Osteocyte (in vitro differentiated cells): ENCODE measurements around the gene PLEKHO1. TPM values are rescaled to one million over a fixed set of nuclear protein-coding genes. Genes with fewer than 3 reads are reported as not detected.
"Not testable (repeated sequence)": the region's sequence is repeated elsewhere in the genome, so short reads cannot be mapped to it uniquely, and the experiment has no call there.

Experiments
- DNase-seq: peaks from one replicate; pipeline ENCODE4 v3.0.0; 2021; ENCODE audit warnings: mixed read lengths; ENCODE audit not compliant: unreplicated experiment; ENCODE audit errors: extremely low spot score
- H3K27ac Mint-ChIP-seq: one replicate; pipeline ENCODE4 v1.8.0; 2021; ENCODE audit warnings: mild to moderate bottlenecking, mixed read lengths; ENCODE audit not compliant: unreplicated experiment
- H3K27me3 Mint-ChIP-seq: one replicate; pipeline ENCODE4 v1.8.0; 2021; ENCODE audit warnings: mixed read lengths; ENCODE audit not compliant: unreplicated experiment
- H3K36me3 Mint-ChIP-seq: one replicate; pipeline ENCODE4 v1.8.0; 2021; ENCODE audit warnings: mixed read lengths; ENCODE audit not compliant: unreplicated experiment
- H3K4me1 Mint-ChIP-seq: one replicate; pipeline ENCODE4 v1.8.0; 2021; ENCODE audit warnings: mixed read lengths; ENCODE audit not compliant: unreplicated experiment
- H3K4me3 Mint-ChIP-seq: one replicate; pipeline ENCODE4 v1.8.0; 2021; ENCODE audit warnings: mild to moderate bottlenecking, moderate library complexity, mixed read lengths; ENCODE audit not compliant: unreplicated experiment
- H3K9me3 Mint-ChIP-seq: one replicate; pipeline ENCODE4 v1.8.0; 2021; ENCODE audit warnings: mixed read lengths; ENCODE audit not compliant: unreplicated experiment
- CTCF ChIP-seq: fragments of 200-600 bp; sonication (generic); IDR thresholded peaks from 2 replicates; pipeline ENCODE4 v1.5.0; 2021; ENCODE audit warnings: antibody characterized with exemption, mild to moderate bottlenecking, moderate library complexity
- total RNA-seq: library from RNA; stranded (reverse); gene quantifications from 2 replicates; pipeline ENCODE4 v1.2.1, GENCODE V29; 2021

The PLEKHO1 gene
- total RNA-seq, 1 donor from 2014 or later = 52.2 TPM

- Mint-ChIP-seq H3K9me3 (no peaks in the 10 kb centered on the region), H3K27ac (no peak overlapping the region), H3K36me3 (peaks cover 6% of the 10 kb centered on the region), H3K4me1 (no peaks in the 10 kb centered on the region), H3K27me3 (no peaks in the 10 kb centered on the region), H3K4me3 (no peak overlapping the region)
- TF ChIP-seq CTCF = no peak
- DNase-seq = no peak
Observed at GRCh38 chr1:150138044-150138443, 11.7 kb upstream of the PLEKHO1 start.

- H3K4me3 Mint-ChIP-seq = no peak overlapping the region
- no peaks in the 10 kb centered on the region for H3K27me3 Mint-ChIP-seq
- H3K36me3 Mint-ChIP-seq = no peaks in the 10 kb centered on the region
- TF ChIP-seq CTCF = no peak
- no peaks in the 10 kb centered on the region for H3K9me3 Mint-ChIP-seq
- DNase-seq = no peak
- H3K4me1 Mint-ChIP-seq = no peaks in the 10 kb centered on the region
- H3K27ac Mint-ChIP-seq = no peak overlapping the region
Observed at GRCh38 chr1:150141452-150141851, 8.3 kb upstream of the PLEKHO1 start.

GRCh38 chr1:150142083-150142482, 7.6 kb upstream of the PLEKHO1 start:
- Mint-ChIP-seq H3K4me1 (no peaks in the 10 kb centered on the region), H3K36me3 (no peaks in the 10 kb centered on the region), H3K4me3 (no peak overlapping the region), H3K27ac (no peak overlapping the region), H3K9me3 (no peaks in the 10 kb centered on the region), H3K27me3 (no peaks in the 10 kb centered on the region)
- no peak for TF ChIP-seq CTCF
- DNase-seq = no peak

GRCh38 chr1:150144606-150145005, 5.1 kb upstream of the PLEKHO1 start:
- Mint-ChIP-seq H3K4me1 (peaks cover 9% of the 10 kb centered on the region), H3K36me3 (no peaks in the 10 kb centered on the region), H3K27me3 (no peaks in the 10 kb centered on the region), H3K27ac (no peak overlapping the region), H3K4me3 (no peak overlapping the region), H3K9me3 (no peaks in the 10 kb centered on the region)
- no peak for DNase-seq
- no peak for TF ChIP-seq CTCF

- not testable (repeated sequence) for H3K27me3 Mint-ChIP-seq, DNase-seq, H3K9me3 Mint-ChIP-seq, H3K27ac Mint-ChIP-seq, H3K4me3 Mint-ChIP-seq, H3K36me3 Mint-ChIP-seq
- H3K4me1 Mint-ChIP-seq = peaks cover 10% of the 10 kb centered on the region
Observed at GRCh38 chr1:150146016-150146415, 3.7 kb upstream of the PLEKHO1 start.
